Activated CD4-positive, alpha-beta T cell treated with anti-CD3 and anti-CD28 coated beads for 36 hours (primary cell): ENCODE measurements around the gene SCTR. TPM values are rescaled to one million over a fixed set of nuclear protein-coding genes. Genes with fewer than 3 reads are reported as not detected.

Experiments used
- ATAC-seq: fragments of 200-7000 bp; cut with Tn5 transposase; one replicate; pipeline ENCODE4 v1.10.0; 2021; ENCODE audit warnings: mild to moderate bottlenecking, moderate library complexity
- CTCF ChIA-PET: fragments of 350-600 bp; sonication (Branson Sonifier 250); formaldehyde crosslinking; loops from one replicate; lab custom pipeline; 2021; ENCODE audit warnings: antibody characterized with exemption; lab: Charles Lee
- POLR2A ChIA-PET: fragments of 350-600 bp; sonication (Branson Sonifier 250); formaldehyde crosslinking; loops from one replicate; lab custom pipeline; 2021; ENCODE audit warnings: antibody characterized with exemption, inconsistent platforms; lab: Charles Lee
- DNase-seq: peaks from one replicate; pipeline ENCODE4 v3.0.0-alpha.2; 2020
- H3K27ac Mint-ChIP-seq: one replicate; pipeline ENCODE4 v1.8.0; 2021; ENCODE audit warnings: mixed read lengths
- H3K27me3 Mint-ChIP-seq: one replicate; pipeline ENCODE4 v1.8.0; 2021; ENCODE audit warnings: mixed read lengths
- H3K36me3 Mint-ChIP-seq: one replicate; pipeline ENCODE4 v1.8.0; 2021; ENCODE audit warnings: low read depth, mixed read lengths
- H3K4me1 Mint-ChIP-seq: one replicate; pipeline ENCODE4 v1.8.0; 2021; ENCODE audit warnings: mixed read lengths
- H3K4me3 Mint-ChIP-seq: one replicate; pipeline ENCODE4 v1.8.0; 2021; ENCODE audit warnings: mild to moderate bottlenecking, moderate library complexity, mixed read lengths
- H3K9me3 Mint-ChIP-seq: one replicate; pipeline ENCODE4 v1.8.0; 2021; ENCODE audit warnings: low read depth, mixed read lengths
- intact Hi-C, 2 experiments: fragments of 100-400 bp; cut with DNase I in 1 of 2; cut with micrococcal nuclease in 1 of 2; formaldehyde crosslinking; loops; one replicate each; pipeline versions ENCODE4 v1.14.2 to v1.15.1; 2022 to 2024; cut with DNase I, micrococcal nuclease
- total RNA-seq, 2 experiments: library from RNA; stranded (reverse); gene quantifications; one replicate each; pipeline ENCODE4 v1.2.3, GENCODE V29; 2021

SCTR gene
- total RNA-seq, 2 experiments from 2014 or later, result not detected

DNA sequence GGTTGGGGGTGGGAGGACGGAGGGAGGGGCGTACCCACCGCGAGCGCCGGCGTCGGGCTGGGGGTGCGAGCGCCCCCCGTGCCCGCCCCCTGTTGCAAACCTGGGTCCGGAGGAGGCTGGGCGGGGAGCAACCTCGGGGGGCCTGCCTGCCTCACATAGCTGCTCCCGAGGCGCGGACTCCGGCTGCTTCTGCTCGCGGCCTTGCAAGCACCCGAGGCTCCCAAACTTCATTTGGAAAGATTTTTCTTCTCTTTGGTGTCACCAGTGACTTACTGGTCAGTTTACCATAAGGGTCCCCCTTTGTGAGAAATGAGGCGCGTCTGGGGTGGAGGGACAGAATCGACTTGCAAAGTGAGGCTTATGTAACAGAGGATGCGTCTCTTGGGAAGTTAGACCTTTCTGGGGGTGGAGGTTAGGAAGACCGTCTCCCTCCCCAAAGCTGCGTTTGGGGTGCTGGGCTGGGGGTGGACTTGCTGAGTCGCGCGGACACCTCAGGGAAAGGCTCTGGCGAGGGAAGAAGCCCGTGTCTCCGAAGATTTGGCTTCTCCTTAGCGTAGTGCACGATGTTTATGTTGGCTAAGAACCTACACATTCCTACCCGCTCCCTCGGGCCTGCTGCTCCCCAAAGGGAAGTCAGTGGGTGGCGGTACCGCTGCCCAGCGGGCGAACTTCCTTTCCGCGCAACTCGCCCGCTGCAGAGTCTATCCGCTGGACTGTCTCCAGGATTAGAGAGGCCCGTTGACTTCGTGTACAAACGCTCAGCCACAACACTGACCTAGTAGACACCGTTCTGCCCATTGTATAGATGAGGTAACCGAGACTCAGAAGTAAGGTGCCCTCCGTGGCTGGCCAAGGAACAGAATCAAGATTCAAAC, 92.1 kb downstream of the SCTR start:
- Mint-ChIP-seq H3K36me3 (no peaks in the 10 kb centered on the region), H3K9me3 (no peaks in the 10 kb centered on the region), H3K27me3 (peaks cover 51% of the 10 kb centered on the region), H3K4me1 (peaks cover 6% of the 10 kb centered on the region), H3K27ac (no peak overlapping the region), H3K4me3 (peak overlapping the region; percentile 34)
- DNase-seq (no peak), ATAC-seq (peak; percentile 6)
- ChIA-PET POLR2A (no interaction called here), CTCF (no interaction called here)
- intact Hi-C loops, result no loop called here

DNA sequence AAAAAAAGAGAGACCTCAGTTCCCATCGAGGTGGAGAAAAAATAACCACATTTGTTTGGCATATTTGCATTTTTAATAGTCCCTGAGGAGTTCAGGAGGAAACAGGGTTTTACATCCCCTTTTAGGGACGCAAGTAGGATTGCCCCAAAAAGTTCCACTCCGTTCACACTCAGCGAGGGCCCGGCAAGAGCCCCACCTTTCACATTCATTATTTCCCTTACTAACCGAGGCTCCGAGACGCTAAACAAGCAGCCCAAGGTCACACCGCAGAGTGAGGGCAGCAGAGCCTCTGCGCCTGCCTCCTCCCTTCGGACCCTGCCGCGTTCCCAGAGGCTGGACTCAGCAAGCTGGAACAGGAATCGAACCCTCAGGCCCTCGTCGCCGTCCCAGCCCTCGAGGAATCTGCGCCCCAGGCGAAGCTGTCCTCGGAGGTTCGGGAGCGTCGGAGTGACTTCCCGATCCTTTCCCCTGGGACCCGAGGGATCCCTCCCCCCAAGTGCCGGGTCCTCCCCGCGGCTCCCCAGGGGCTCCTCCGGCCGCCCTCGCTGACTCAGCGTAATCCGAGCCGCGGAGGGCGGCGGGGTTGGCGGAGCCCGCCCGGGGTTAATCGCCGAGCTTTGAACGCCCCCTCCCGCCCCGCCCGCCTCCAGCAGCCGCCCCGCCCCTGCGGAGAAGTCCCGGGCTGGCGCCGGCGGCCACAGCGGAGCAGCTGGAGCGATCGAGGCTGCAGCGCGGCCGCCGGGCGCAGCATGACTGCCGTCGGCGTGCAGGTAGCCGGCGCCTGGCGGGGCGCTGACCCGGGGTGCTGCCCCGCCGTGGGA, 92.9 kb downstream of the SCTR start, which contains the start of gene TMEM37:
Gene TMEM37, plus strand, starts transcription at position 700 of the 821 bp plus-strand sequence. Its CDS starts 50 bp downstream, at position 750.
- no peak within 1 kb of the TSS for H3K27ac Mint-ChIP-seq
- ChIA-PET CTCF (no interaction called here), POLR2A (no interaction called here)
- H3K4me1 Mint-ChIP-seq, result peaks cover 6% of the 10 kb centered on the region
- no peaks in the 10 kb centered on the region for H3K36me3 Mint-ChIP-seq
- ATAC-seq (peak; percentile 63), DNase-seq (peak; percentile 43)
- peak within 1 kb of the TSS; percentile 34 for H3K4me3 Mint-ChIP-seq
- peaks cover 56% of the 10 kb centered on the region for H3K27me3 Mint-ChIP-seq
- intact Hi-C loops, result no loop called here
- no peaks in the 10 kb centered on the region for H3K9me3 Mint-ChIP-seq

DNA sequence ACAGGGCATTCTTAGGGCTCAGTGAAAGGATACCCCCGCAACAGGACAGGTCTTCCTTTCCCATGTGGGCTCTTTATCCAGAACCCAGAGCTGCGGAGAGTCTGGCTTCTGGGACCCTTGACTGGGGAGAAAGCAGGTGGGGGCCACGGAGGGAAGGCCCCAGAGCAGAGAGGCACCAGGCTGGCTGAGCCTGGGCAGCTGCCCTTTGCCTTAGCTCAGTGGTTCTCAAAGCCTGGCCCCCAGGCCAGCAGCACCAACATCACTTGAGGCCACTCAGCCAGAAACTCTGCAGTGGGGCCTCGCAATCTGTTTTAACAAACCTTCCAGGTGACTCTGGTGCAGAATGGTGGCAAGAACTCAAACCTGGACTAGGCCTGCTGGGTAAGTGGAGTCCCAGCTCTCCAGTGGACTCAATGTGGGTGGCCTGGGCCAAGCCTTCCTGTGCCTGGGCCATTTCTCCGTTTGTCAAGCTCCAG, 94.2 kb downstream of the SCTR start:
- intact Hi-C loops, result no loop called here
- Mint-ChIP-seq H3K4me1 (peaks cover 6% of the 10 kb centered on the region), H3K4me3 (no peak overlapping the region), H3K9me3 (no peaks in the 10 kb centered on the region), H3K27me3 (peaks cover 62% of the 10 kb centered on the region), H3K36me3 (no peaks in the 10 kb centered on the region), H3K27ac (no peak overlapping the region)
- DNase-seq (no peak), ATAC-seq (no peak)
- POLR2A ChIA-PET, result no interaction called here
- CTCF ChIA-PET, result no interaction called here

DNA sequence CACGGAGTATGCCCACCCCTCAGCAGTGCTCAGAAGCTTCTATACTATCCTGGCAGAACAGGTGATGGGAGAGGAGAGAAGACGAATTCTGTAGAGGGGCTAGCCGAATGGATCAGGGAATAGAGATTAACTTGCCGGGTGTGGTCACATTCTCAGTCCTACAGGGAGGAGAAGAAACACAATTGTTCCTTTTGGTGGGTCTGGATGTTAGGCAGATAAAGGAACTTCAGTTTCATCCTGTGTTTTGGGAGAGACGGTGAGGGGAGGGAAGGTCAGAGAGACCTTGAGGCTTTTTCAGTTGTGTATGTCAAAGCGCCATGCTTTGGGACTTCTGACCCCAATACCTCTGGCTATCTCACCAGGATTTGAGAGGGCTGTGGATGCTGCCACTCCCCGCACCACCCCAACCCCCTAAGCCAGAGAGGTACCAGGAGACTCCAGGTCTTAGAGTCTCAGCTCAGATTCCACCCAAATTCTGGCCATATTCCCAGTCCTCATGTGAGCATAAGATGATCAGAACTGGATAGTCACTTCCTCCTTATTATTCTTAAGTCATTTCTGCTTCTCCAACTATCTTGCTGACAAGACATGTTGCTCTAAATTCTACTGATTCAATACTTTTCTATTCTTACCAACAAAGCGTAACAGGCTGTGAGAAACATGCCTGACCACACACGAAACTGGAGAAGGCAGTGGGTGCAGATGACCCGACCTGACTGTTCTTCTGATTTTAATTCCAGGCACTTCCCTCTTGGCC, 94.9 kb downstream of the SCTR start:
- intact Hi-C loops, result no loop called here
- ChIA-PET CTCF (no interaction called here), POLR2A (no interaction called here)
- ATAC-seq, result no peak
- H3K27ac Mint-ChIP-seq, result no peak overlapping the region
- H3K36me3 Mint-ChIP-seq, result no peaks in the 10 kb centered on the region
- no peaks in the 10 kb centered on the region for H3K9me3 Mint-ChIP-seq
- H3K27me3 Mint-ChIP-seq, result peaks cover 65% of the 10 kb centered on the region
- no peak overlapping the region for H3K4me3 Mint-ChIP-seq
- H3K4me1 Mint-ChIP-seq, result peaks cover 6% of the 10 kb centered on the region
- DNase-seq, result no peak

DNA sequence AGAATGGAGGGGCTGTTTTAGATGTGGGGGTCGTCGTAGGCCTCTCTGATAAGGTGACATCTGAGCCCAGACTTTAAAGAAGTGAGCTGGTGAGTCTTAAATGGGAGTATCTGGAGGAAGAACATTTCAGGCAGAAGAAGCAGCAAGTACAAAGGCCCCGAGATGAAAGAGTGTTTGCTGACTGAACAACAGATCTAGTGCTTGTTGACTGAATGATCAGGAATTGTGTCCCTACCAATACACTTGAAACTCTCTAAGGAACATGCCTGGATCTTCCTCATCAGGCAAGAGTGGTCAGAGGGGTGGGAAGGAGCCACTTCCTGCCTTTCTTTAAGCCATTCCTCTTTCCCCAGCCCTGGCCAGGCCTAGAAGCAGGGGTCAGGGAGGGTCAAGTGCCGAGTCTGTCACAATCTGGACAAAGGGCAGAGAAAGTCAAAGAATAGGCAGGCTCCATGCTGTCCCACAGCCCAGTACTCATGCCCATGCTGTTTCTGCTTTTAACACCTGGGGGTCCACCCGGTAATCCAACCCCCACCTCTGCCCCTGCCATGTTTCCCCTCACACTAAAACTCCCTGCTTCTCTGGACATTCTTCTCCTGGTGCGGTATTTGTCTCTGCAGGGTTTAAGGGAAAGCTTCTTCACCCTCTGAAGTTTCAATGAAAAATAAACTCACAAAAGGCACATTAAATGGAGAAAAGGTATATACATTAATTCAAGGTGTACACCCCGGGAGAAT, 95.6 kb downstream of the SCTR start:
- DNase-seq, result no peak
- no peak overlapping the region for H3K27ac Mint-ChIP-seq
- intact Hi-C loops, result no loop called here
- ChIA-PET CTCF (no interaction called here), POLR2A (no interaction called here)
- no peak for ATAC-seq
- peaks cover 6% of the 10 kb centered on the region for H3K4me1 Mint-ChIP-seq
- H3K4me3 Mint-ChIP-seq, result no peak overlapping the region
- no peaks in the 10 kb centered on the region for H3K9me3 Mint-ChIP-seq
- no peaks in the 10 kb centered on the region for H3K36me3 Mint-ChIP-seq
- H3K27me3 Mint-ChIP-seq, result peaks cover 67% of the 10 kb centered on the region

DNA sequence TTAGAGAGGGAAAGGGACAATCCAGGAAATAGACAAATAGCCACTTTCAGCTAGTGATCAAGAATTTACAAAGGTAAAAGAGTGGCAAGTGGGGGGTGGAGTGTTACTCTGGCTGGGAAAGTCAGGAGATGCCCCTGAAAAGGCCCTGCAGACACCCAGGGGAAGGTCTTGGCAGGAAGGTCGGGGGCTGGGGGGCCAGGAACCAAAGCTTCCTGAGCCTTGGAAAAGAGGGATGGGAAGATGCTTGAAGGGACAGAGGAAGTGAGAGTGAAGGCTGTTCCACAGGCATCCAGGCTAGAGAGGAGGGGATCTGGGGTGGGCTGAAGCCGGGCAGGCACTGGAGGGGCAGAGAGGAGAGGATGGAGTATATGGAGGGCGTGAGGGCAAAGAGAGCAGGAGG, 96.5 kb downstream of the SCTR start:
- ATAC-seq (no peak), DNase-seq (no peak)
- no peaks in the 10 kb centered on the region for H3K36me3 Mint-ChIP-seq
- peaks cover 65% of the 10 kb centered on the region for H3K27me3 Mint-ChIP-seq
- H3K9me3 Mint-ChIP-seq, result no peaks in the 10 kb centered on the region
- intact Hi-C loops, result no loop called here
- ChIA-PET POLR2A (no interaction called here), CTCF (no interaction called here)
- H3K4me1 Mint-ChIP-seq, result peaks cover 6% of the 10 kb centered on the region
- H3K4me3 Mint-ChIP-seq, result no peak overlapping the region
- H3K27ac Mint-ChIP-seq, result no peak overlapping the region

DNA sequence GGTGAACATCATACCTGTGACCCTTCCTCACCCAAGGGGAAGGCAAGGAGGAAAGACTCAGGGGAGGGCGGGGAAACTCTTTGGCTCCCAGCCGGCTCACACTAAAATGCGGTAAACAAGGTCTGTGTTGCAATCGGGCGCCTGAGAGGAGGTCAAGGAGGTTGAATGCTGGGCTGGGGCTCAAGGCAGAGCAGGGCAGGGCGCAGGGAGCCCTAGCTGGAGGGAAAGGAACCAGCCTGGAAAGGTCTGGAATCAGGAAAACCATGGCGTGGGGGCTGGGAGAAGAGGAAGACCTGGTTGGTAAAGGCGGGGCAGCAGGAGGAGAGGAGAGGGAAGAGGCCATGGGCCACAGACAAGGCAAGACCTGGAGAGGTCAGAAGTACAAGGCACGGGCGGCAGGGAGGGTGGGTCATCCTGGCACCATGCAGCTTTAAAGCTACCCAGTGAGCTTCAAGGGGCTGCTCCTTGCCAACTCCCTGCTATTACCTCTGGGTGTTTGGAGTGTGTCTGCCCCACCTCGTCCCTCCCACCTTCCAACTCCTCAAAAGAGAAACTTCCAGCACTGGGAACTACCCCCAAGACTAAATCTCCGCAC, 97.4 kb downstream of the SCTR start:
- CTCF ChIA-PET, result no interaction called here
- Mint-ChIP-seq H3K27me3 (peaks cover 59% of the 10 kb centered on the region), H3K4me3 (no peak overlapping the region), H3K27ac (no peak overlapping the region), H3K36me3 (no peaks in the 10 kb centered on the region), H3K9me3 (peaks cover 1% of the 10 kb centered on the region), H3K4me1 (no peaks in the 10 kb centered on the region)
- POLR2A ChIA-PET, result no interaction called here
- intact Hi-C loops, result no loop called here
- ATAC-seq (no peak), DNase-seq (no peak)

DNA sequence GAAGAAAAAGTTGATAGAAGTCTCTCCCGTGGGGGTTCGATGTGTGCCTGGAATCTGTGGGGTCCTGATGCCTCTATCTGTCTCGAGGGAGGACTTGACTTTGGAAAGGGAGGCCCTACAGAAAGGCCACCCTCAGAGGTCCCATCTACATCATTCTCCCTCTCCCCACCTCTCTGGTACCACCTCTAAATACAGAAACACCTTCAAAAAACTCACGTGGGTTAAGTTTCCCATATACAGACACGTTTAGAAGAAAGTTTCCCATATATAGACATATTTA, 97.9 kb downstream of the SCTR start:
- Mint-ChIP-seq H3K36me3 (no peaks in the 10 kb centered on the region), H3K4me1 (no peaks in the 10 kb centered on the region), H3K9me3 (peaks cover 5% of the 10 kb centered on the region), H3K4me3 (no peak overlapping the region), H3K27me3 (peaks cover 63% of the 10 kb centered on the region), H3K27ac (no peak overlapping the region)
- intact Hi-C loops, result no loop called here
- no peak for DNase-seq
- ATAC-seq, result no peak
- ChIA-PET POLR2A (no interaction called here), CTCF (no interaction called here)

DNA sequence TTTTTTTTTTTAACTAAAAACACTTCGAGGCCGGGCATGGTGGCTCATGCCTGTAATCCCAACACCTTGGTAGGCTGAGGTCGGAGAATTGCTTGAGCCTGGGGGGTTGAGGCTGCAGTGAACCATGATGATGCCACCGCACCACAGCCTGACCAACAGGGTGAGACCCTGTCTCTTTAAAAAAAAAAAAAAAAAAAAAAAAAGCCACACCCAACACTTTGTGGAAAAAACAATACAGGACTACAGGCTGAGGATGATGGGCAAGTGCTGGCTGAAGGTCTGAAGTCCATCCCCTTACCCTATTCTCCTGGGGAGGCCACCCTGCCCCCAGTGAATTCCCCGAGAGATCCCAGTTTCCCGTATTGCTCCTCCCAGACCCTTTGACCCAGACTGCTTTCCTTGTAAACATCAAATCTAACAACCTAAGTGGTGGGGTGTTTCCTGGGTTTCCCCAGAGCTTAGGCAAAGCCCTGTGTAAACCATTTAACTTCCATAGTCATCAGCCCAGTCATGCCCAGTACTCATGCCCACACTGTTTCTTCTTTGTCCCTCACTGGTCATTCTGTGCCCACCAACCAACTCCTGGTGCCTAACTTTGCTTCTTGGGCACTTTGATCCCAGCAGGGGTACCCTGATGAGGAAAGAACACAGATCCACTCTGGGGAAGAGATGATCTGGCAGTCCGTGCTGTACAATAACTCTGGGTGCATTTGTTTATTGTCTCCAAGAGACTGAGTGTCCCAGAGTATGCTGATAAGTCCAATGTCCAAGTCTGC, 98.5 kb downstream of the SCTR start:
- ATAC-seq (no peak), DNase-seq (no peak)
- intact Hi-C loops, result no loop called here
- Mint-ChIP-seq H3K4me3 (no peak overlapping the region), H3K4me1 (no peaks in the 10 kb centered on the region), H3K27ac (no peak overlapping the region), H3K9me3 (peaks cover 5% of the 10 kb centered on the region), H3K36me3 (no peaks in the 10 kb centered on the region), H3K27me3 (peaks cover 58% of the 10 kb centered on the region)
- CTCF ChIA-PET, result no interaction called here
- POLR2A ChIA-PET, result no interaction called here

DNA sequence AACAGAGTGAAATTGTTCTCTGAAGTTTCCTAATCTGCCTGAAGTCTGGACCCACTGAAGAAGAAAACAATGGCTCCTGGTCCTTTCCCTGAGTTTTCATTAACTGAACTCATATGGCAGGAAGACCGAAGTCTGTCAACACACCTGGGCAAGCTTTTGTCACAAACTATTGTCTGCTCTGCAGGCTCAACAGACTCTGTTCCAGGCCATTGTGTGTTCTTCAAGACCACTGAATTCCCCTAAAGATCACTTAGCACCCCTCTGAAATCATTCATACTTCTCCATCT, 99.2 kb downstream of the SCTR start:
- no peak for ATAC-seq
- ChIA-PET POLR2A (no interaction called here), CTCF (no interaction called here)
- Mint-ChIP-seq H3K4me3 (no peak overlapping the region), H3K27ac (no peak overlapping the region), H3K4me1 (no peaks in the 10 kb centered on the region), H3K9me3 (peaks cover 5% of the 10 kb centered on the region), H3K27me3 (peaks cover 54% of the 10 kb centered on the region), H3K36me3 (no peaks in the 10 kb centered on the region)
- no peak for DNase-seq
- intact Hi-C loops, result no loop called here
